Measurements from ENCODE around the gene ZDHHC17.

ZDHHC17 gene

GRCh38 chr12:76878899-76879709, 115.2 kb downstream of the ZDHHC17 start, which contains the start of gene CSRP2:
Gene CSRP2, minus strand, starts transcription at chr12:76879019. Its CDS starts 12,759 bp downstream, at chr12:76866260.
- TF ChIP-seq CTCF (IDR thresholded peaks at IDR 0.05; ENCODE audit: low read depth, low read length, missing control alignments), result peak; percentile 16
- peak; percentile 41 for DNase-seq (ENCODE audit: extremely low read depth, low read depth)
- peak within 1 kb of the TSS; percentile 74 for H3K4me3 ChIP-seq (replicated peaks; ENCODE audit: low read depth, low read length)

- no peak for TF ChIP-seq CTCF (IDR thresholded peaks at IDR 0.05; ENCODE audit: low read depth, low read length, missing control alignments)
- peak overlapping the region; percentile 74 for H3K4me3 ChIP-seq (replicated peaks; ENCODE audit: low read depth, low read length)
- DNase-seq (ENCODE audit: extremely low read depth, low read depth), result no peak
Observed at GRCh38 chr12:76879710-76880518, 116.0 kb downstream of the ZDHHC17 start.

GRCh38 chr12:76880519-76881023, 116.7 kb downstream of the ZDHHC17 start:
- TF ChIP-seq CTCF (IDR thresholded peaks at IDR 0.05; ENCODE audit: low read depth, low read length, missing control alignments), result no peak
- no peak for DNase-seq (ENCODE audit: extremely low read depth, low read depth)
- no peak overlapping the region for H3K4me3 ChIP-seq (replicated peaks; ENCODE audit: low read depth, low read length)

- DNase-seq (ENCODE audit: extremely low read depth, low read depth), result no peak
- no peak overlapping the region for H3K4me3 ChIP-seq (replicated peaks; ENCODE audit: low read depth, low read length)
- no peak for TF ChIP-seq CTCF (IDR thresholded peaks at IDR 0.05; ENCODE audit: low read depth, low read length, missing control alignments)
Observed at GRCh38 chr12:76881142-76881541, 117.2 kb downstream of the ZDHHC17 start.

GRCh38 chr12:76882367-76882766, 118.5 kb downstream of the ZDHHC17 start:
- TF ChIP-seq CTCF (IDR thresholded peaks at IDR 0.05; ENCODE audit: low read depth, low read length, missing control alignments), result no peak
- DNase-seq (ENCODE audit: extremely low read depth, low read depth), result no peak
- no peak overlapping the region for H3K4me3 ChIP-seq (replicated peaks; ENCODE audit: low read depth, low read length)

GRCh38 chr12:76883151-76883550, 119.2 kb downstream of the ZDHHC17 start:
- no peak for TF ChIP-seq CTCF (IDR thresholded peaks at IDR 0.05; ENCODE audit: low read depth, low read length, missing control alignments)
- DNase-seq (ENCODE audit: extremely low read depth, low read depth), result no peak
- no peak overlapping the region for H3K4me3 ChIP-seq (replicated peaks; ENCODE audit: low read depth, low read length)

Measured in HFF-Myc (cell line).